H1 (cell line): ENCODE results near the gene RNF39. TPM values are rescaled to one million over a fixed set of nuclear protein-coding genes. Genes with fewer than 3 reads are reported as not detected.

ENCODE experiments used
- CTCF ChIA-PET: fragments of 300-600 bp; sonication (Branson Sonifier 250); formaldehyde crosslinking; loops from one replicate; lab custom pipeline; 2021; ENCODE audit not compliant: partially characterized antibody; lab: Charles Lee
- POLR2A ChIA-PET: fragments of 300-600 bp; sonication (Branson Sonifier 250); formaldehyde crosslinking; loops from one replicate; lab custom pipeline; 2021; ENCODE audit warnings: inconsistent platforms; ENCODE audit not compliant: partially characterized antibody; lab: Charles Lee
- DNase-seq, 2 experiments: peaks; one replicate each; pipeline versions ENCODE4 v3.0.0 to v3.0.0-alpha.2; 2010 to 2022; ENCODE audit warnings: low spot score in 2 of 2, low read depth in 1 of 2, mixed read lengths in 1 of 2
- FAIRE-seq: peaks from 2 replicates; lab custom pipeline; 2011; peaks lifted over from hg19 to GRCh38; lab: Jason Lieb, UNC
- H2AFZ ChIP-seq: 2 replicates; pipeline ENCODE4 v1.8.1; 2012; ENCODE audit warnings: low read length, inconsistent platforms
- H2AK5ac ChIP-seq: 2 replicates; pipeline ENCODE4 v1.6.1; 2013; ENCODE audit warnings: low read depth, low read length
- H2BK120ac ChIP-seq: replicated peaks from 2 replicates; pipeline ENCODE3; 2013; ENCODE audit warnings: low read depth, low read length, inconsistent platforms
- H2BK12ac ChIP-seq: 2 replicates; pipeline ENCODE4 v1.6.1; 2013; ENCODE audit warnings: low read depth, low read length
- H2BK15ac ChIP-seq: 2 replicates; pipeline ENCODE4 v1.6.1; 2013; ENCODE audit warnings: low read length
- H2BK20ac ChIP-seq: 2 replicates; pipeline ENCODE4 v1.6.1; 2013; ENCODE audit warnings: low read length
- H2BK5ac ChIP-seq: 2 replicates; pipeline ENCODE4 v1.6.1; 2013; ENCODE audit warnings: low read depth, low read length
- H3K14ac ChIP-seq: 2 replicates; pipeline ENCODE4 v1.6.1; 2013; ENCODE audit warnings: inconsistent platforms; ENCODE audit not compliant: insufficient read length
- H3K18ac ChIP-seq: 2 replicates; pipeline ENCODE4 v1.6.1; 2013; ENCODE audit warnings: low read length; ENCODE audit errors: extremely low read depth
- H3K23ac ChIP-seq: 2 replicates; pipeline ENCODE4 v1.6.1; 2013; ENCODE audit warnings: inconsistent platforms; ENCODE audit not compliant: insufficient read length
- H3K23me2 ChIP-seq: 2 replicates; pipeline ENCODE4 v1.6.1; 2013; ENCODE audit warnings: low read depth, low read length
- H3K27ac ChIP-seq: 2 replicates; pipeline ENCODE4 v1.6.1; 2011; ENCODE audit warnings: low read depth, low read length, inconsistent platforms
- H3K27me3 ChIP-seq, 4 experiments: replicated peaks in 1 of 4; 1 replicate in 1 of 4; 2 replicates in 3 of 4; pipeline versions ENCODE4 v1.6.1 to v1.8.1; 2011 to 2013; ENCODE audit warnings: low read length in 3 of 4, mild to moderate bottlenecking in 3 of 4, inconsistent platforms in 2 of 4, mixed read lengths in 2 of 4, moderate library complexity in 1 of 4; ENCODE audit not compliant: control insufficient read depth in 3 of 4, insufficient read depth in 3 of 4; ENCODE audit errors: extremely low read depth in 1 of 4
- H3K36me3 ChIP-seq, 4 experiments: 2 replicates each; pipeline versions ENCODE4 v1.6.1 to v1.8.1; 2011 to 2013; ENCODE audit warnings: mild to moderate bottlenecking in 4 of 4, low read length in 3 of 4, moderate library complexity in 2 of 4, control low read depth in 1 of 4, inconsistent platforms in 1 of 4; ENCODE audit not compliant: insufficient read depth in 4 of 4, control insufficient read depth in 2 of 4
- H3K4ac ChIP-seq: replicated peaks from 2 replicates; pipeline ENCODE3; 2013; ENCODE audit warnings: low read length, low read depth, mixed read lengths, inconsistent platforms; ENCODE audit not compliant: insufficient read length
- H3K4me1 ChIP-seq, 4 experiments: replicated peaks in 1 of 4; 1 replicate in 1 of 4; 2 replicates in 3 of 4; pipeline versions ENCODE4 v1.6.1 to v1.8.1; 2011 to 2013; ENCODE audit warnings: low read length in 3 of 4, inconsistent platforms in 2 of 4, mixed read lengths in 1 of 4; ENCODE audit not compliant: insufficient read depth in 4 of 4, control insufficient read depth in 3 of 4
- H3K4me2 ChIP-seq, 2 experiments: 2 replicates each; pipeline versions ENCODE4 v1.6.1 to v1.8.1; 2011 to 2013; ENCODE audit warnings: low read depth in 2 of 2, low read length in 2 of 2, control low read depth in 1 of 2, inconsistent platforms in 1 of 2, mild to moderate bottlenecking in 1 of 2; ENCODE audit not compliant: insufficient read depth in 1 of 2
- H3K4me3 ChIP-seq, 4 experiments: fragments of 200-600, 300-600 bp in 1 of 4; sonication (generic), shearing (Covaris generic), sonication (Bioruptor Twin) in 1 of 4; 2 replicates each; pipeline versions ENCODE4 v1.5.1 to v1.8.1; 2011 to 2016; ENCODE audit warnings: low read length in 4 of 4, low read depth in 3 of 4, control low read depth in 2 of 4, inconsistent platforms in 2 of 4, mild to moderate bottlenecking in 2 of 4, mixed read lengths in 1 of 4, moderate library complexity in 1 of 4; ENCODE audit not compliant: insufficient read depth in 2 of 4; ENCODE audit errors: extremely low read depth in 1 of 4
- H3K56ac ChIP-seq: replicated peaks from 2 replicates; pipeline ENCODE3; 2013; ENCODE audit warnings: low read depth, mild to moderate bottlenecking, mixed read lengths, low read length, inconsistent platforms; ENCODE audit not compliant: insufficient read length
- H3K79me1 ChIP-seq: 2 replicates; pipeline ENCODE4 v1.6.1; 2013; ENCODE audit warnings: low read depth, low read length, control low read depth
- H3K79me2 ChIP-seq, 2 experiments: 2 replicates each; pipeline versions ENCODE4 v1.6.1 to v1.8.1; 2012 to 2013; ENCODE audit warnings: low read length in 2 of 2, mild to moderate bottlenecking in 2 of 2, inconsistent platforms in 1 of 2; ENCODE audit not compliant: insufficient read depth in 2 of 2, control insufficient read depth in 1 of 2
- H3K9ac ChIP-seq, 4 experiments: replicated peaks in 1 of 4; 1 replicate in 1 of 4; 2 replicates in 3 of 4; pipeline versions ENCODE4 v1.6.1 to v1.8.1; 2011 to 2013; ENCODE audit warnings: low read depth in 3 of 4, low read length in 3 of 4, control low read depth in 2 of 4, mild to moderate bottlenecking in 2 of 4, moderate library complexity in 2 of 4, inconsistent platforms in 1 of 4; ENCODE audit errors: extremely low read depth in 1 of 4
- H3K9me3 ChIP-seq, 2 experiments: 2 replicates each; pipeline versions ENCODE4 v1.6.1 to v1.8.1; 2012 to 2013; ENCODE audit warnings: mild to moderate bottlenecking in 2 of 2, moderate library complexity in 2 of 2, control low read depth in 1 of 2, inconsistent platforms in 1 of 2, low read depth in 1 of 2, low read length in 1 of 2, mixed read lengths in 1 of 2; ENCODE audit not compliant: insufficient read depth in 2 of 2
- H4K20me1 ChIP-seq, 2 experiments: replicated peaks in 1 of 2; 2 replicates each; pipeline versions ENCODE3 to v1.8.1; 2011 to 2013; ENCODE audit warnings: inconsistent platforms in 2 of 2, low read length in 2 of 2, mild to moderate bottlenecking in 1 of 2; ENCODE audit not compliant: insufficient read depth in 2 of 2, control insufficient read depth in 1 of 2
- H4K5ac ChIP-seq: 2 replicates; pipeline ENCODE4 v1.6.1; 2013; ENCODE audit warnings: low read length, low read depth, mixed read lengths, inconsistent platforms; ENCODE audit not compliant: insufficient read length
- H4K8ac ChIP-seq: 2 replicates; pipeline ENCODE4 v1.8.0; 2013; ENCODE audit warnings: mild to moderate bottlenecking, moderate library complexity, low read length, inconsistent platforms; ENCODE audit not compliant: insufficient read depth; ENCODE audit errors: extremely low read depth
- H4K91ac ChIP-seq: replicated peaks from 2 replicates; pipeline ENCODE3; 2013; ENCODE audit warnings: low read length, mixed read lengths, inconsistent platforms; ENCODE audit not compliant: insufficient read length
- CTBP2 ChIP-seq: IDR thresholded peaks from 2 replicates; pipeline ENCODE4 v1.7.0; 2011; ENCODE audit warnings: borderline replicate concordance, mild to moderate bottlenecking, moderate library complexity, mixed read lengths, low read length; ENCODE audit not compliant: insufficient read depth, insufficient read length
- WGBS, 2 experiments: shearing (Covaris generic) in 1 of 2; methylation state at CpG; one replicate each; pipeline versions ENCODE4 v1.1.6 to v1.1.7; 2013 to 2015; ENCODE audit warnings: low lambda C conversion rate in 2 of 2, mixed read lengths in 2 of 2, inconsistent platforms in 1 of 2, low coverage in 1 of 2, missing lambda C conversion rate in 1 of 2; ENCODE audit not compliant: insufficient replicate concordance in 2 of 2, insufficient coverage in 1 of 2, insufficient read length in 1 of 2; ENCODE audit errors: extremely low coverage in 1 of 2, missing lambda C conversion rate in 1 of 2; 5-methylcytosine and 5-hydroxymethylcytosine counted together
- polyA plus RNA-seq, 7 experiments: library from polyadenylated mRNA; depleted of rRNA in 3 of 7; stranded (reverse) in 5 of 7; unstranded in 2 of 7; fragments of >200 nt in 5 of 7; fragments of 200-250 nt in 2 of 7; gene quantifications; 1 replicate in 5 of 7; 2 replicates in 1 of 7; 4 replicates in 1 of 7; pipeline versions ENCODE4 v1.2.1 to v1.2.3, GENCODE V29; 2011 to 2013; ENCODE audit warnings: missing spikeins in 2 of 7, mixed read lengths in 2 of 7
- total RNA-seq: library from RNA; stranded (reverse); fragmentation: NEBNext Ultra II Directional; extraction: Animal tissue kit (Norgen Biotek cat#: 25700); gene quantifications from 2 replicates; pipeline ENCODE4 v1.2.1, GENCODE V29; 2021

RNF39 gene
- total and polyA plus RNA-seq, 2 of the 8 experiments (the other 6 are each of a cell fraction or from before 2014, with no cell fraction given), result 1.4 to 2.3 TPM

- POLR2A ChIA-PET, result interaction anchor here (1.4 kb wide), 1 partner anchor 19 kb away, joined by 4 read pairs; no protein-coding TSS in a partner anchor
- H4K91ac ChIP-seq, result no peak overlapping the region
- WGBS, 2 experiments, result 44 to 100% methylated on average over 2 to 3 of the region's 8 CpGs
- CTCF ChIA-PET, result no interaction called here
- H3K4me3 ChIP-seq, result peak overlapping the region; percentile 73 to 97 (median 83)
- no peak overlapping the region for H3K14ac ChIP-seq
- H2BK20ac ChIP-seq, result no peak overlapping the region
- H2AK5ac ChIP-seq, result no peak overlapping the region
- no peaks in the 10 kb centered on the region for H4K20me1 ChIP-seq
- H3K9me3 ChIP-seq, result no peaks in the 10 kb centered on the region
- H3K23me2 ChIP-seq, result peaks cover 13% of the 10 kb centered on the region
- no peak overlapping the region for H3K4ac ChIP-seq
- H3K27ac ChIP-seq, result no peak overlapping the region
- no peak overlapping the region for H2BK12ac ChIP-seq
- no peak overlapping the region for H3K23ac ChIP-seq
- peak overlapping the region; percentile 40; the same call in 1 of the 2 replicates for H2BK15ac ChIP-seq
- H2BK120ac ChIP-seq, result no peak overlapping the region
- no peak overlapping the region for H3K18ac ChIP-seq
- peak overlapping the region; percentile 79 for H3K4me2 ChIP-seq
- no peaks in the 10 kb centered on the region; a peak in 2 of 8 replicates for H3K36me3 ChIP-seq
- no peak overlapping the region for H3K56ac ChIP-seq
- H3K27me3 ChIP-seq, result peaks cover 16 to 25% (median 23%) of the 10 kb centered on the region in 4 experiments
- peak overlapping the region; percentile 76 for H2BK5ac ChIP-seq
- peak overlapping the region; percentile 74 for H4K5ac ChIP-seq
- H3K79me1 ChIP-seq, result no peaks in the 10 kb centered on the region
- H4K8ac ChIP-seq, result no peak overlapping the region
- no peaks in the 10 kb centered on the region for H3K79me2 ChIP-seq
- FAIRE-seq (peak; percentile 19), DNase-seq (no peak)
- H2AFZ ChIP-seq, result peak overlapping the region; percentile 92
- peak overlapping the region in 2 of 4 experiments; percentile 46 to 51; a peak in 4 of 7 replicates for H3K9ac ChIP-seq
- H3K4me1 ChIP-seq, result peaks cover 0 to 12% (median 7%) of the 10 kb centered on the region in 4 experiments; a peak in 5 of 7 replicates
- TF ChIP-seq CTBP2, result no peak
- TF ChIP-seq, all 59 proteins: peak for 0
Measured at GRCh38 chr6:30067460-30068139, 8.0 kb downstream of the RNF39 start.
